ENCODE measurements around the gene C1QL1. TPM values are rescaled to one million over a fixed set of nuclear protein-coding genes. Genes with fewer than 3 reads are reported as not detected.
"Not testable (repeated sequence)": the region's sequence is repeated elsewhere in the genome, so short reads cannot be mapped to it uniquely, and the experiment has no call there.

The C1QL1 gene
- polyA plus RNA-seq, 3 donors = 1.3 to 2.4 (median 1.7) TPM

- DNase-seq (ENCODE audit: low read depth in 3 of 3, low spot score in 2 of 3) = no peak
Measured at GRCh38 chr17:44966348-44967025, 1.6 kb downstream of the C1QL1 start.

GRCh38 chr17:44965481-44966234, 2.4 kb downstream of the C1QL1 start:
- no peak for DNase-seq (ENCODE audit: low read depth in 3 of 3, low spot score in 2 of 3)

- no peak for DNase-seq (ENCODE audit: low read depth in 3 of 3, low spot score in 2 of 3)
Measured at GRCh38 chr17:44961921-44962350, 6.2 kb downstream of the C1QL1 start.

GRCh38 chr17:44960691-44961090, 7.4 kb downstream of the C1QL1 start:
- no peak for DNase-seq (ENCODE audit: low read depth in 3 of 3, low spot score in 2 of 3)

GRCh38 chr17:44959821-44960531, 8.1 kb downstream of the C1QL1 start:
- DNase-seq (ENCODE audit: low read depth in 3 of 3, low spot score in 2 of 3) = no peak

GRCh38 chr17:44956998-44957981, 10.8 kb downstream of the C1QL1 start:
- DNase-seq (ENCODE audit: low read depth in 3 of 3, low spot score in 2 of 3) = no peak

GRCh38 chr17:44955674-44956425, 12.3 kb downstream of the C1QL1 start:
- no peak for DNase-seq (ENCODE audit: low read depth in 3 of 3, low spot score in 2 of 3)

GRCh38 chr17:44952946-44953475, 15.1 kb downstream of the C1QL1 start:
- DNase-seq (ENCODE audit: low read depth in 3 of 3, low spot score in 2 of 3) = no peak

- DNase-seq (ENCODE audit: low read depth in 3 of 3, low spot score in 2 of 3) = no peak
Measured at GRCh38 chr17:44948315-44948795, 19.7 kb downstream of the C1QL1 start.

- DNase-seq (ENCODE audit: low read depth in 3 of 3, low spot score in 2 of 3) = peak; percentile 73 to 86 (median 82)
Measured at GRCh38 chr17:44947461-44948314, 20.4 kb downstream of the C1QL1 start, which contains the start of gene KIF18B. Gene KIF18B (minus strand): TSS chr17:44947773. CDS start chr17:44936344, 11,429 bp downstream.

- DNase-seq (ENCODE audit: low read depth in 3 of 3, low spot score in 2 of 3) = not testable (repeated sequence)
Measured at GRCh38 chr17:44945652-44946051, 22.5 kb downstream of the C1QL1 start.

GRCh38 chr17:44942456-44942855, 25.6 kb downstream of the C1QL1 start:
- no peak for DNase-seq (ENCODE audit: low read depth in 3 of 3, low spot score in 2 of 3)

GRCh38 chr17:44941712-44942331, 26.3 kb downstream of the C1QL1 start:
- DNase-seq (ENCODE audit: low read depth in 3 of 3, low spot score in 2 of 3) = no peak

- DNase-seq (ENCODE audit: low read depth in 3 of 3, low spot score in 2 of 3) = no peak
Measured at GRCh38 chr17:44940768-44941167, 27.3 kb downstream of the C1QL1 start.

GRCh38 chr17:44940317-44940716, 27.8 kb downstream of the C1QL1 start:
- DNase-seq (ENCODE audit: low read depth in 3 of 3, low spot score in 2 of 3) = no peak

GRCh38 chr17:44935116-44935515, 33.0 kb downstream of the C1QL1 start:
- no peak for DNase-seq (ENCODE audit: low read depth in 3 of 3, low spot score in 2 of 3)

GRCh38 chr17:44934745-44935105, 33.4 kb downstream of the C1QL1 start:
- no peak for DNase-seq (ENCODE audit: low read depth in 3 of 3, low spot score in 2 of 3)

All from right renal cortex interstitium (tissue), 3 donors.